HUES48 (cell line): Measurements from ENCODE around the gene RNF212.

ENCODE experiments used
- H3K27ac ChIP-seq: one replicate; pipeline ENCODE4 v1.7.0; 2013; ENCODE audit warnings: low read depth, low read length, inconsistent platforms
- H3K27me3 ChIP-seq: 2 replicates; pipeline ENCODE4 v1.6.1; 2013; ENCODE audit warnings: mild to moderate bottlenecking, low read length; ENCODE audit not compliant: control insufficient read depth, insufficient read depth
- H3K36me3 ChIP-seq: 2 replicates; pipeline ENCODE4 v1.6.1; 2013; ENCODE audit warnings: low read length; ENCODE audit not compliant: control insufficient read depth, insufficient read depth
- H3K4me1 ChIP-seq: 2 replicates; pipeline ENCODE4 v1.6.1; 2013; ENCODE audit warnings: mild to moderate bottlenecking, low read length; ENCODE audit not compliant: control insufficient read depth, insufficient read depth
- H3K4me3 ChIP-seq: 2 replicates; pipeline ENCODE4 v1.5.1; 2013; ENCODE audit warnings: mild to moderate bottlenecking, low read depth, low read length
- H3K9ac ChIP-seq: 2 replicates; pipeline ENCODE4 v1.6.1; 2013; ENCODE audit warnings: mild to moderate bottlenecking, low read depth, low read length, moderate library complexity
- H3K9me3 ChIP-seq: 2 replicates; pipeline ENCODE4 v1.6.1; 2013; ENCODE audit warnings: low read length; ENCODE audit not compliant: control insufficient read depth, insufficient read depth

Gene RNF212

GRCh38 chr4:1099270-1099669 is 14.1 kb downstream of the RNF212 start:
- Histone ChIP-seq H3K9me3 (no peaks in the 10 kb centered on the region), H3K36me3 (no peaks in the 10 kb centered on the region), H3K4me3 (no peak overlapping the region), H3K4me1 (no peaks in the 10 kb centered on the region), H3K27ac (no peak overlapping the region), H3K27me3 (no peaks in the 10 kb centered on the region), H3K9ac (no peak overlapping the region)

GRCh38 chr4:1098311-1098925 is 14.9 kb downstream of the RNF212 start:
- Histone ChIP-seq H3K4me1 (no peaks in the 10 kb centered on the region), H3K9ac (no peak overlapping the region), H3K9me3 (no peaks in the 10 kb centered on the region), H3K36me3 (no peaks in the 10 kb centered on the region), H3K27me3 (no peaks in the 10 kb centered on the region), H3K4me3 (no peak overlapping the region), H3K27ac (no peak overlapping the region)

GRCh38 chr4:1097553-1097952 is 15.8 kb downstream of the RNF212 start:
- no peak overlapping the region for H3K4me3 ChIP-seq

GRCh38 chr4:1096841-1097240 is 16.5 kb downstream of the RNF212 start:
- Histone ChIP-seq H3K9me3 (no peaks in the 10 kb centered on the region), H3K27ac (no peak overlapping the region), H3K36me3 (no peaks in the 10 kb centered on the region), H3K4me1 (no peaks in the 10 kb centered on the region), H3K9ac (no peak overlapping the region), H3K4me3 (no peak overlapping the region), H3K27me3 (no peaks in the 10 kb centered on the region)

More at GRCh38 chr4:1097553-1097952, 15.8 kb downstream of the RNF212 start:
- H3K9me3 ChIP-seq, result no peaks in the 10 kb centered on the region
- no peaks in the 10 kb centered on the region for H3K36me3 ChIP-seq
- no peak overlapping the region for H3K9ac ChIP-seq
- H3K4me1 ChIP-seq, result no peaks in the 10 kb centered on the region
- H3K27ac ChIP-seq, result no peak overlapping the region
- no peaks in the 10 kb centered on the region for H3K27me3 ChIP-seq

GRCh38 chr4:1094336-1094690 is 19.1 kb downstream of the RNF212 start:
- no peak overlapping the region for H3K4me3 ChIP-seq
- no peaks in the 10 kb centered on the region for H3K36me3 ChIP-seq
- H3K4me1 ChIP-seq, result no peaks in the 10 kb centered on the region
- no peak overlapping the region for H3K9ac ChIP-seq
- H3K9me3 ChIP-seq, result no peaks in the 10 kb centered on the region
- H3K27ac ChIP-seq, result no peak overlapping the region
- no peaks in the 10 kb centered on the region for H3K27me3 ChIP-seq

- H3K36me3 ChIP-seq, result no peaks in the 10 kb centered on the region
- no peaks in the 10 kb centered on the region for H3K27me3 ChIP-seq
- no peak overlapping the region for H3K27ac ChIP-seq
- no peak overlapping the region for H3K9ac ChIP-seq
- no peaks in the 10 kb centered on the region for H3K4me1 ChIP-seq
- H3K4me3 ChIP-seq, result no peak overlapping the region
- no peaks in the 10 kb centered on the region for H3K9me3 ChIP-seq
These were observed 19.7 kb downstream of the RNF212 start for GRCh38 chr4:1093391-1094335.

GRCh38 chr4:1092983-1093361 is 20.4 kb downstream of the RNF212 start:
- H3K4me3 ChIP-seq, result no peak overlapping the region

GRCh38 chr4:1092026-1092982 is 21.1 kb downstream of the RNF212 start:
- Histone ChIP-seq H3K27me3 (no peaks in the 10 kb centered on the region), H3K27ac (no peak overlapping the region), H3K4me1 (no peaks in the 10 kb centered on the region), H3K36me3 (no peaks in the 10 kb centered on the region), H3K9ac (no peak overlapping the region), H3K9me3 (no peaks in the 10 kb centered on the region), H3K4me3 (no peak overlapping the region)

More at GRCh38 chr4:1092983-1093361, 20.4 kb downstream of the RNF212 start:
- H3K27ac ChIP-seq, result no peak overlapping the region
- H3K4me1 ChIP-seq, result no peaks in the 10 kb centered on the region
- H3K9me3 ChIP-seq, result no peaks in the 10 kb centered on the region
- no peak overlapping the region for H3K9ac ChIP-seq
- H3K27me3 ChIP-seq, result no peaks in the 10 kb centered on the region
- H3K36me3 ChIP-seq, result no peaks in the 10 kb centered on the region

- no peak overlapping the region for H3K4me3 ChIP-seq
- no peaks in the 10 kb centered on the region for H3K36me3 ChIP-seq
- no peak overlapping the region for H3K9ac ChIP-seq
- H3K27ac ChIP-seq, result no peak overlapping the region
- no peaks in the 10 kb centered on the region for H3K9me3 ChIP-seq
- H3K4me1 ChIP-seq, result no peaks in the 10 kb centered on the region
- H3K27me3 ChIP-seq, result no peaks in the 10 kb centered on the region
These were observed 21.8 kb downstream of the RNF212 start for GRCh38 chr4:1091561-1091995.

- no peaks in the 10 kb centered on the region for H3K9me3 ChIP-seq
- H3K36me3 ChIP-seq, result no peaks in the 10 kb centered on the region
- H3K4me1 ChIP-seq, result no peaks in the 10 kb centered on the region
- no peak overlapping the region for H3K27ac ChIP-seq
- no peak overlapping the region for H3K9ac ChIP-seq
- no peak overlapping the region for H3K4me3 ChIP-seq
- H3K27me3 ChIP-seq, result no peaks in the 10 kb centered on the region
These were observed 22.6 kb downstream of the RNF212 start for GRCh38 chr4:1090465-1091440.
